SH-SY5Y (cell line): ENCODE data around the gene GRAMD2A.

Experiments
- GATA2 ChIP-seq: IDR thresholded peaks from 2 replicates; pipeline ENCODE4 v1.6.1; 2011; ENCODE audit warnings: mild to moderate bottlenecking, low read depth, low read length
- GATA3 ChIP-seq: IDR thresholded peaks from 2 replicates; pipeline ENCODE4 v1.6.1; 2011; ENCODE audit warnings: low read depth, mild to moderate bottlenecking, low read length, moderate library complexity

- TF ChIP-seq GATA2 (no peak), GATA3 (no peak)
Observed at GRCh38 chr15:72183781-72184164, 13.8 kb downstream of the GRAMD2A start.
